ENCODE measurements around the gene CAP2.

The CAP2 gene

GRCh38 chr6:17472653-17473183 is 79.3 kb downstream of the CAP2 start:
- no peak for DNase-seq (ENCODE audit: extremely low read depth in 1 of 2, low read depth in 1 of 2)

- DNase-seq (ENCODE audit: extremely low read depth in 1 of 2, low read depth in 1 of 2) = no peak
These were observed 80.2 kb downstream of the CAP2 start for GRCh38 chr6:17473554-17473953.

- no peak for DNase-seq (ENCODE audit: extremely low read depth in 1 of 2, low read depth in 1 of 2)
These were observed 80.9 kb downstream of the CAP2 start for GRCh38 chr6:17474289-17474688.

- no peak for DNase-seq (ENCODE audit: extremely low read depth in 1 of 2, low read depth in 1 of 2)
These were observed 82.3 kb downstream of the CAP2 start for GRCh38 chr6:17475606-17476244.

- DNase-seq (ENCODE audit: extremely low read depth in 1 of 2, low read depth in 1 of 2) = no peak
These were observed 83.1 kb downstream of the CAP2 start for GRCh38 chr6:17476511-17476910.

- no peak for DNase-seq (ENCODE audit: extremely low read depth in 1 of 2, low read depth in 1 of 2)
These were observed 84.0 kb downstream of the CAP2 start for GRCh38 chr6:17477356-17477755.

- DNase-seq (ENCODE audit: extremely low read depth in 1 of 2, low read depth in 1 of 2) = no peak
These were observed 85.0 kb downstream of the CAP2 start for GRCh38 chr6:17478223-17478907.

- no peak for DNase-seq (ENCODE audit: extremely low read depth in 1 of 2, low read depth in 1 of 2)
These were observed 85.6 kb downstream of the CAP2 start for GRCh38 chr6:17478946-17479345.

- no peak for DNase-seq (ENCODE audit: extremely low read depth in 1 of 2, low read depth in 1 of 2)
These were observed 87.1 kb downstream of the CAP2 start for GRCh38 chr6:17480476-17480875.

- DNase-seq (ENCODE audit: extremely low read depth in 1 of 2, low read depth in 1 of 2) = no peak
These were observed 89.3 kb downstream of the CAP2 start for GRCh38 chr6:17482711-17483110.

GRCh38 chr6:17483391-17484016 is 90.1 kb downstream of the CAP2 start:
- DNase-seq (ENCODE audit: extremely low read depth in 1 of 2, low read depth in 1 of 2) = no peak

GRCh38 chr6:17484201-17484849 is 90.9 kb downstream of the CAP2 start:
- DNase-seq (ENCODE audit: extremely low read depth in 1 of 2, low read depth in 1 of 2) = no peak

- no peak for DNase-seq (ENCODE audit: extremely low read depth in 1 of 2, low read depth in 1 of 2)
These were observed 91.8 kb downstream of the CAP2 start for GRCh38 chr6:17485181-17485580.

GRCh38 chr6:17485946-17486345 is 92.6 kb downstream of the CAP2 start:
- no peak for DNase-seq (ENCODE audit: extremely low read depth in 1 of 2, low read depth in 1 of 2)

GRCh38 chr6:17486680-17487079 is 93.3 kb downstream of the CAP2 start:
- DNase-seq (ENCODE audit: extremely low read depth in 1 of 2, low read depth in 1 of 2) = no peak

- DNase-seq (ENCODE audit: extremely low read depth in 1 of 2, low read depth in 1 of 2) = no peak
These were observed 97.3 kb downstream of the CAP2 start for GRCh38 chr6:17490724-17491123.

- DNase-seq (ENCODE audit: extremely low read depth in 1 of 2, low read depth in 1 of 2) = no peak
These were observed 98.2 kb downstream of the CAP2 start for GRCh38 chr6:17491416-17492142.

GRCh38 chr6:17492350-17492749 is 99.0 kb downstream of the CAP2 start:
- DNase-seq (ENCODE audit: extremely low read depth in 1 of 2, low read depth in 1 of 2) = no peak

- no peak for DNase-seq (ENCODE audit: extremely low read depth in 1 of 2, low read depth in 1 of 2)
These were observed 99.9 kb downstream of the CAP2 start for GRCh38 chr6:17493286-17493685.

- no peak for DNase-seq (ENCODE audit: extremely low read depth in 1 of 2, low read depth in 1 of 2)
These were observed 100.8 kb downstream of the CAP2 start for GRCh38 chr6:17494177-17494576.

- DNase-seq (ENCODE audit: extremely low read depth in 1 of 2, low read depth in 1 of 2) = no peak
These were observed 101.5 kb downstream of the CAP2 start for GRCh38 chr6:17494919-17495318.

All from activated CD8-positive, alpha-beta memory T cell treated with anti-CD3 and anti-CD28 coated beads for 1 hour (primary cell).